Heart right ventricle (tissue), 16 donors: ENCODE results near the gene PRR16. TPM values are rescaled to one million over a fixed set of nuclear protein-coding genes. Genes with fewer than 3 reads are reported as not detected.

ENCODE experiments used
- ATAC-seq, 8 donors: fragments of 200-7000 bp; cut with Tn5 transposase; one replicate each; pipeline ENCODE4 v1.9.1; 2020; ENCODE audit warnings: mild to moderate bottlenecking in 8 of 8, moderate library complexity in 8 of 8, moderate number of reproducible peaks in 1 of 8
- DNase-seq, 2 donors: peaks; one replicate each; pipeline ENCODE4 v3.0.0-alpha.2; 2020
- H3K27ac ChIP-seq, 10 donors: fragments of 200-600 bp; sonication (generic) in 2 of 10; one replicate each; pipeline versions ENCODE4 v1.5.0 to v1.8.0; 2020 to 2022; ENCODE audit warnings: mild to moderate bottlenecking in 3 of 10
- H3K27me3 ChIP-seq, 7 donors: fragments of 200-600 bp; one replicate each; pipeline ENCODE4 v1.8.0; 2021 to 2022; ENCODE audit warnings: mild to moderate bottlenecking in 2 of 7
- H3K36me3 ChIP-seq, 9 donors: fragments of 200-600 bp; sonication (generic) in 1 of 9; one replicate each; pipeline versions ENCODE4 v1.5.0 to v1.8.0; 2020 to 2022; ENCODE audit warnings: mild to moderate bottlenecking in 2 of 9
- H3K4me1 ChIP-seq, 9 donors: fragments of 200-600 bp; sonication (generic) in 1 of 9; one replicate each; pipeline versions ENCODE4 v1.5.0 to v1.8.0; 2020 to 2022; ENCODE audit warnings: mild to moderate bottlenecking in 4 of 9
- H3K4me3 ChIP-seq, 10 donors: fragments of 200-600 bp; sonication (generic) in 2 of 10; one replicate each; pipeline versions ENCODE4 v1.5.0 to v1.8.0; 2020 to 2022; ENCODE audit warnings: mild to moderate bottlenecking in 7 of 10, moderate library complexity in 2 of 10
- H3K9me3 ChIP-seq, 11 donors: fragments of 200-600 bp in 10 of 11; sonication (generic) in 2 of 11; one replicate each; pipeline versions ENCODE4 v1.5.0 to v1.8.0; 2013 to 2022; ENCODE audit warnings: mild to moderate bottlenecking in 2 of 11, control low read depth in 1 of 11, moderate library complexity in 1 of 11
- CTCF ChIP-seq, 9 donors: fragments of 200-600 bp; sonication (generic) in 2 of 9; IDR thresholded peaks; one replicate each; pipeline versions ENCODE4 v1.5.0 to v1.8.0; 2021 to 2022; ENCODE audit warnings: antibody characterized with exemption in 9 of 9, mild to moderate bottlenecking in 5 of 9, moderate library complexity in 1 of 9
- WGBS, 2 donors: extraction: QIAGEN DNeasy Blood & Tissue Kit; methylation state at CpG; one replicate each; pipeline ENCODE4 v1.1.7; 2013; ENCODE audit warnings: inconsistent platforms in 1 of 2; 5-methylcytosine and 5-hydroxymethylcytosine counted together
- intact Hi-C, 10 donors: fragments of 100-400 bp; cut with DNase I; formaldehyde crosslinking; loops; one replicate each; pipeline versions ENCODE4 v1.11.1 to v1.14.2; 2022
- polyA plus RNA-seq, 2 donors: library from polyadenylated mRNA; stranded (reverse); fragments of 200-250 nt; gene quantifications; one replicate each; pipeline ENCODE4 v1.2.3, GENCODE V29; 2013
- total RNA-seq, 10 donors: library from RNA; stranded (reverse); fragmentation: NEBNext Ultra II Directional in 3 of 10; extraction: Animal tissue kit (Norgen Biotek cat#: 25700) in 3 of 10; gene quantifications; one replicate each; pipeline versions ENCODE4 v1.2.1 to v1.2.4, GENCODE V29; 2021 to 2023
- donor health status: Arrhythmogenic right ventricular cardiomyopathy.
- donor health status: ischemic (EF 13 %, LVEDD 7.1; RV severe dilation, severe dysfunction).
- donor health status: healthy with polysubstance abuse.
- donor health status: DM: no; HTN: yes; CAD: no.
- donor health status: DM: no; HTN: no; CAD: no.
- donor health status: ischemic (EF 25% LVEDD 6.9; RV normal size, moderate dysfunction).
- donor health status: ischemic (EF 25% LVEDD 5.7; RV mildly dilated, moderate dysfunction).
- donor health status: healthy.
- donor health status: DM: yes; HTN: yes; CAD: no.
- donor health status: Ischemic cardiomyopathy.
- donor health status: ischemic (EF 35%, LVEDD 5.7; RV mildly dilated, moderate dysfunction).
- donor health status: nonischemic (EF 11% LVEDD 7.7; RV severe dilation, severe dysfunction).
- donor health status: DM: yes; HTN: yes; CAD: no.
- donor health status: PGD.
- donor health status: ischemic (EF 29% LVEDD 5.4; RV normal size, mild dysfunction).
- donor health status: nonischemic (EF 23%, LVEDD 6.1; RV moderate dilation, normal function).

Gene PRR16
- total and polyA plus RNA-seq, 12 donors: 5.3 to 22.9 (median 10.4) TPM

- intact Hi-C loops: loop anchor here in 2 of 10 donors (10.0 kb wide), 1 partner anchor 220 kb away; the partner anchor contains the start of gene PRR16 (in 2 of the 2)
- Histone ChIP-seq H3K4me1 (no peaks in the 10 kb centered on the region), H3K27ac (no peak overlapping the region), H3K36me3 (peaks cover 0 to 8% (median 0%) of the 10 kb centered on the region in 9 donors), H3K27me3 (no peaks in the 10 kb centered on the region), H3K4me3 (no peak overlapping the region), H3K9me3 (no peaks in the 10 kb centered on the region)
- 45 to 56% methylated on average over 2 of the region's 2 CpGs for WGBS, 2 donors
- no peak for TF ChIP-seq CTCF (IDR thresholded peaks at IDR 0.05)
- peak in 1 of 8 donors; percentile 31 for ATAC-seq
- no peak for DNase-seq
These were observed 220.8 kb downstream of the PRR16 start for GRCh38 chr5:120684749-120685415.

GRCh38 chr5:120690621-120691407 is 226.7 kb downstream of the PRR16 start:
- Histone ChIP-seq H3K27ac (no peak overlapping the region), H3K4me1 (no peaks in the 10 kb centered on the region), H3K4me3 (no peak overlapping the region), H3K36me3 (peaks cover 0 to 8% (median 0%) of the 10 kb centered on the region in 9 donors), H3K27me3 (no peaks in the 10 kb centered on the region), H3K9me3 (no peaks in the 10 kb centered on the region)
- WGBS, 2 donors: 75 to 78% methylated on average over 9 of the region's 9 CpGs
- intact Hi-C loops: no loop called here
- DNase-seq: no peak
- ATAC-seq: no peak
- TF ChIP-seq CTCF (IDR thresholded peaks at IDR 0.05): no peak

DNA sequence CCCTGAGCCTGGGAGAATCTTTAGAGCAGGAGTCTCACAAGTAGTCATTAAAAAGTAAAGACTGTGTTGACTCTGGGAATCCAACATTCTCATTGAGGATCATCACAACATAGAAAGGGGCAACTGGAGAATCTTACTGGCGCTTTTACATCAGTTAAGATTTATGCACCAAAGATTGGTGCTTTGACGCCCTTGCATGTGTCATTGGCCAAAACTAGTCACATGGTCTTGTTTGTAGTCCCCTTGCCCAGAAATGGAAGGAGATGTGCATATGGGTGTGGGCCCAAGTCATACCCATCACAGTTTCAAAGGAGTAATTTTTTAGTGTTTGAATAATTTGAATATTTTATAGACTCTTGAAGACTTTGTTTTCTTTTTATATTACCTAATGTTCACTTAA is 228.2 kb downstream of the PRR16 start:
- H3K9me3 ChIP-seq: no peaks in the 10 kb centered on the region
- no peaks in the 10 kb centered on the region for H3K27me3 ChIP-seq
- no peaks in the 10 kb centered on the region for H3K4me1 ChIP-seq
- peaks cover 0 to 2% (median 0%) of the 10 kb centered on the region in 9 donors for H3K36me3 ChIP-seq
- H3K4me3 ChIP-seq: no peak overlapping the region
- WGBS, 2 donors: 83 to 86% methylated on average over 2 of the region's 2 CpGs
- DNase-seq: no peak
- no peak overlapping the region for H3K27ac ChIP-seq
- intact Hi-C loops: no loop called here
- no peak for TF ChIP-seq CTCF (IDR thresholded peaks at IDR 0.05)
- ATAC-seq: no peak

GRCh38 chr5:120695368-120695880 is 231.3 kb downstream of the PRR16 start:
- no peaks in the 10 kb centered on the region for H3K4me1 ChIP-seq
- no peaks in the 10 kb centered on the region for H3K9me3 ChIP-seq
- H3K27ac ChIP-seq: no peak overlapping the region
- H3K36me3 ChIP-seq: no peaks in the 10 kb centered on the region
- no peak overlapping the region for H3K4me3 ChIP-seq
- intact Hi-C loops: no loop called here
- H3K27me3 ChIP-seq: no peaks in the 10 kb centered on the region
- 70 to 77% methylated on average over 4 of the region's 4 CpGs for WGBS, 2 donors
- DNase-seq (no peak), ATAC-seq (no peak)
- TF ChIP-seq CTCF (IDR thresholded peaks at IDR 0.05): no peak
